Cardiac muscle cell (in vitro differentiated cells and primary cell): ENCODE results near the gene RAPGEF3. TPM values are rescaled to one million over a fixed set of nuclear protein-coding genes. Genes with fewer than 3 reads are reported as not detected.
A peak's percentile ranks its signal among the peaks of the same experiment; 100 is the strongest.

Source experiments
- DNase-seq, 2 donors: peaks; one replicate each; pipeline versions ENCODE4 v3.0.0 to v3.0.0-alpha.2; 2010 to 2017; ENCODE audit warnings: low read depth in 1 of 2, low spot score in 1 of 2
- H3K27ac ChIP-seq: fragments of 200-600 bp; sonication (generic); 2 replicates; pipeline ENCODE4 v1.5.1; 2016
- H3K27me3 ChIP-seq: fragments of 200-600 bp; sonication (generic); 2 replicates; pipeline ENCODE4 v1.6.0; 2016; ENCODE audit warnings: control low read depth
- H3K36me3 ChIP-seq: fragments of 200-600 bp; sonication (generic); 2 replicates; pipeline ENCODE4 v1.5.1; 2016; ENCODE audit warnings: control low read depth
- H3K4me1 ChIP-seq: fragments of 200-600 bp; sonication (generic); 2 replicates; pipeline ENCODE4 v1.8.1; 2017; ENCODE audit warnings: low read depth, mild to moderate bottlenecking, mixed run types
- H3K4me3 ChIP-seq: fragments of 200-600 bp; sonication (generic); 2 replicates; pipeline ENCODE4 v1.5.1; 2016; ENCODE audit warnings: mild to moderate bottlenecking
- H3K9me3 ChIP-seq: fragments of 200-600 bp; sonication (generic); 2 replicates; pipeline ENCODE4 v1.5.1; 2017; ENCODE audit warnings: low read depth, mild to moderate bottlenecking, control low read depth
- CTCF ChIP-seq: IDR thresholded peaks from 2 replicates; pipeline ENCODE4 v1.5.1; 2012; ENCODE audit warnings: low read depth, mild to moderate bottlenecking, low read length
- polyA plus RNA-seq: library from polyadenylated mRNA; unstranded; fragments of >200 nt; fragmentation: Nextera tagmentation; extraction: Ambion mirVana; gene quantifications from 2 replicates; pipeline ENCODE4 v1.2.1, GENCODE V29; 2016
- total RNA-seq: library from RNA; depleted of rRNA; stranded (reverse); fragments of >200 nt; gene quantifications from 2 replicates; pipeline ENCODE4 v1.2.3, GENCODE V29; 2016

RAPGEF3 gene
- total and polyA plus RNA-seq, 2 experiments from 2014 or later, result 3.3 to 8.8 TPM

GRCh38 chr12:47762850-47763465 lies 4.3 kb upstream of the RAPGEF3 start:
- H3K4me1 ChIP-seq, result no peaks in the 10 kb centered on the region
- H3K4me3 ChIP-seq, result no peak overlapping the region
- no peak for DNase-seq
- no peaks in the 10 kb centered on the region for H3K36me3 ChIP-seq
- H3K9me3 ChIP-seq, result no peaks in the 10 kb centered on the region
- no peaks in the 10 kb centered on the region for H3K27me3 ChIP-seq
- no peak overlapping the region for H3K27ac ChIP-seq
- no peak for TF ChIP-seq CTCF

- no peaks in the 10 kb centered on the region for H3K4me1 ChIP-seq
- no peaks in the 10 kb centered on the region for H3K9me3 ChIP-seq
- H3K36me3 ChIP-seq, result no peaks in the 10 kb centered on the region
- TF ChIP-seq CTCF, result no peak
- H3K27me3 ChIP-seq, result no peaks in the 10 kb centered on the region
- DNase-seq, result no peak
- no peak overlapping the region for H3K27ac ChIP-seq
- H3K4me3 ChIP-seq, result peak overlapping the region; percentile 50
These were observed 171 bp downstream of the RAPGEF3 start for GRCh38 chr12:47758584-47758833.

DNA sequence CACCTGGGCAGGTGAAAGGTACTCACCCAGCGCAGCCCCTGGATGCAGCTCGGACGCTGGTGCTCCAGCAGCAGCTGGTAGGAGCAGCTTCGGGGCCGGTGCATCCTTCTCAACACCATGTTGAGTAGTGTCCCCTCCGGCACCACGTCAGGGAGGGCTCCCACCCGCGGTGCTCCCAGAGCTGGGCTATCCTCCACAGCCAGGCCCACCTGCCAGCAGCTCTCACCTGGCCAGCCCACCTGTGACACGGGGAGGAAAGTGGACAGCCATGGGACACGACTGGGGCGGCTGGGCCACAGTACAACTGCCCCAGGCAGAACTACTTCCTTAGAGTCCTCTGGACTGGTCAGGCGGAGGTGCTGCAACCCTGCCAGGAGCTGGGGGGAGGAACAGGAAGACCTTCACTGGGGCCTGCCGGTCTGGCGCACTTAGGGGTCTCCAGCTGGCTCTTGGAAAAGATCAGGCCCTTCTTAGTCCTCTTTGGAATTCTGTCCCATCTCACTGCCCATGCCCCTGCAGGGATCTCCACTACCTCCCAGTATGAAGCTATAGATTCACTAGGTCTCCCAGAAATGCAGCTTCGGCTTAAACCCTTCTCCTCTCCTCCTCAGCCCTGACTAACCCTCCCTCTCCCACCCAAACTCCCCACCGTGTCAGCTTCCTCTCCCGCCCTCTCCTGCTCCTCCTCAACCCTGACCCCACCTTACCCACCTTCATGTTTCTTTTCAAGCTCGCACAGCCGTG lies 668 bp downstream of the RAPGEF3 start:
- H3K27ac ChIP-seq, result no peak overlapping the region
- no peaks in the 10 kb centered on the region for H3K27me3 ChIP-seq
- H3K9me3 ChIP-seq, result no peaks in the 10 kb centered on the region
- peak overlapping the region; percentile 50 for H3K4me3 ChIP-seq
- DNase-seq, result no peak
- no peak for TF ChIP-seq CTCF
- no peaks in the 10 kb centered on the region for H3K36me3 ChIP-seq
- H3K4me1 ChIP-seq, result no peaks in the 10 kb centered on the region

DNA sequence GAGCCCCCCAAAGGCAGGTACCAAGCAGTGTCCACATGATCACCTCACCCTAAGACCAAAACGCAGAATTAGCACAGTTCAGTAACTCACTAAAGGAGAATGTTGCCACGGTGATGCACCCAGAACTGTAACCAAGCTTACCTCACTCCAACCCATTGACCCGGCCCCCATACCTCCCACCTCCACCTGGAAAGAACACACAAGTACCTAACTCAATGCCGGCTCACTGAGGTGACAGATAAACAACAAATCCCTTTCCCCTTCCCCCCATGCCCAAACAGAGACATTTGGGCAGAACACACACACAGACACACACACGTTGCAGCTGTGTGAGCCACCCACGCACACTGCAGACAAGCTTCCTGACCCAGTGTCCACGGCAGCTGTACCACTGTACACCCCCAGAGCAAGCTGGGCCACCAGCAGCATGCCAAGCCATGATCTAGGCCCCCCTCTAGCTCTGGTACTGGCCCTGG lies 1.3 kb downstream of the RAPGEF3 start:
- no peak overlapping the region for H3K27ac ChIP-seq
- TF ChIP-seq CTCF, result no peak
- no peak overlapping the region for H3K4me3 ChIP-seq
- no peaks in the 10 kb centered on the region for H3K27me3 ChIP-seq
- no peaks in the 10 kb centered on the region for H3K9me3 ChIP-seq
- H3K4me1 ChIP-seq, result no peaks in the 10 kb centered on the region
- no peak for DNase-seq
- H3K36me3 ChIP-seq, result no peaks in the 10 kb centered on the region

GRCh38 chr12:47755655-47756562 lies 2.8 kb downstream of the RAPGEF3 start:
- DNase-seq, result no peak
- Histone ChIP-seq H3K4me1 (no peaks in the 10 kb centered on the region), H3K27ac (no peak overlapping the region), H3K4me3 (no peak overlapping the region), H3K36me3 (no peaks in the 10 kb centered on the region), H3K9me3 (no peaks in the 10 kb centered on the region), H3K27me3 (no peaks in the 10 kb centered on the region)
- no peak for TF ChIP-seq CTCF
